LNCAP (cell line): ENCODE measurements around the gene C19orf38.
A peak's percentile ranks its signal among the peaks of the same experiment; 100 is the strongest.

Experiments used
- CTCF ChIP-seq: fragments of 450-650 bp; IDR thresholded peaks from 2 replicates; pipeline ENCODE4 v1.5.1; 2017; ENCODE audit warnings: mild to moderate bottlenecking

Gene C19orf38

GRCh38 chr19:10861103-10861651 lies 13.0 kb downstream of the C19orf38 start:
- peak; percentile 17; the same call in 1 of the 2 replicates for TF ChIP-seq CTCF

- no peak for TF ChIP-seq CTCF
Observed at GRCh38 chr19:10862561-10863106, 14.4 kb downstream of the C19orf38 start.

- no peak for TF ChIP-seq CTCF
Observed at GRCh38 chr19:10863107-10863717, 15.0 kb downstream of the C19orf38 start.

DNA sequence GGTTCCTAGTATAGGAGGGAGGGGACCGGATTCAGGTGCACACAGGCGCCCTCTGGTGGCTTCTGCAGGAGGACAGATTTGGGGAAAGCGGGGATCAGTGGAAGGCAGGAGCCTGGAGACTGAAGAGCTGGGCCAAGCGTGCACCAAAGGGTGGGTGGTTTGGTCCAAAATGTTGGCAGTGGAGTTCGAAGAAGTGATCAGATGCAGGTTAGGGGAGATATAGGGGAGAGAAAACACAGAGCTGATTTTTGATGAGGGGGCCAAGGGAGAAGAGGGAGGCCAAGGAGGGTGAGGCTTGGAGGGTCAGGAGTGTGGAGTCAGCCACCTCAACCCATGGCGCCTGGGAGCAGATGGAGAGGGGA lies 16.3 kb downstream of the C19orf38 start:
- peak; percentile 94 for TF ChIP-seq CTCF

DNA sequence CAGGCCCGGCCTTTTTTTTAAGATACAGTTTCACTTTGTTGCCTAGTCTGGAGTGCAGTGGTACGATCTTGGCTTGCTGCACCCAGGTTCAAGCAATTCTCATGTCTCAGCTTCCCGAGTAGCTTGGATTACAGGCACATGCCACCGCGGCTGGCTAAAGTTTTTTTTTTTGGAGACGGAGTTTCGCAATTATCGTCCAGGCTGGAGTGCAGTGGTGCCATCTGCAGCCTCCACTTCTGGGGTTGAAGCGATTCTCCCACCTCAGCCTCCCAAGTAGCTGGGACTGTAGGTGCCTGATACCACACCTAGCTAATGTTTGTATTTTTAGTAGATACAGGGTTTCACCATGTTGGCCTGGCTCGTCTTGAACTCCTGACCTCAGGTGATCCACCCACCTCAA lies 18.3 kb downstream of the C19orf38 start:
- TF ChIP-seq CTCF = no peak

GRCh38 chr19:10868872-10869547 lies 20.8 kb downstream of the C19orf38 start:
- TF ChIP-seq CTCF = no peak

DNA sequence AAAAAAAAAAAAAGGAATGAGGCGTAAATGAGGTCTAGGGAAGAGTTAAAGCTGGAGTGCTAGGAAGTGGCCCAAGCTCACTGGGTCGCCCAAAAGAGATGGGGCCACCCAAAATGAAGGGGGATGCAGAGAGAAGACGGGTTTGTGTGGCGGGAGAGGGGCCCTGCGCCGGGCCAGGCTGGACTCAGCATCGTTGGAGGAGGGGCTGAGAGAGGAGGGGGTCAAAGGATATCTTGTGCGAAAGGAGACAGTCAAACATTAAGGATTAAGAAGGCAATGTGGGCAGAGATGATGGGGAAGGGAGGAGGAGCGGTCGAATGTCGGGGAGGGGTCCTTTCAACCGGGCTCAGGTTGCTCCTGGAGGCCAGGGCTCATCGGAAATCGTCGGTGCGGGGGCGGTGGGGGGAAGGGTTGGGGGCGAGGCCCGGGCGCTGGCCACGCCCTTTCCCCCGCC lies 22.3 kb downstream of the C19orf38 start:
- no peak for TF ChIP-seq CTCF
